SK-N-MC (cell line): Measurements from ENCODE around the gene ELOA.

Experiments
- EZH2 ChIP-seq: fragments of 200-600 bp; sonication (generic); IDR thresholded peaks from one replicate; pipeline ENCODE4 v1.6.1; 2017; ENCODE audit warnings: antibody characterized with exemption
- POLR2AphosphoS5 ChIP-seq: IDR thresholded peaks from 2 replicates; pipeline ENCODE4 v1.6.1; 2012; ENCODE audit warnings: mild to moderate bottlenecking, low read depth, low read length, borderline replicate concordance

DNA sequence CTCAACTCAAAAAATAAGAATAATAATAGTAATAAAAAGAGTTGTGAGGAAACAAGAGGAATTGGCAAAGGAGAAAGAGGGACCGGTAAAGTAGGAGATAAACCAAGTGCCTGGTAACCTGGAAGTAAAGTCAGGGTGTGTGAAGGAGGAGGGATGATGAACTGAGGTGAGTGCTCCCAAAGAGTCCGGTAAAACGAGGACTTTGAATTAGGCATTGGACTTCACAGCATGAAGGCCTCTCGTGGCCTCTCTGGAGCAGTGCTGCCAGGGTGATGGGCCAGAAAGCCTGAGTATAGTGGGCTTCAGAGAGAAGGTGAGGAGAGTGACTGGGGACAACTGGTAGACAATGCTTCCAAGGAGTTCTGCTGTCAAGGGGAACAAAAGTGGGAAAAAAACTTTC is 34.0 kb upstream of the ELOA start:
- no peak for TF ChIP-seq POLR2AphosphoS5
- TF ChIP-seq EZH2 = no peak
